Measurements from ENCODE around the gene INAVA.

The INAVA gene

GRCh38 chr1:200894712-200895442, at the start of gene INAVA:
Gene INAVA, plus strand, starts transcription at chr1:200894900. Its CDS starts 3,501 bp downstream, at chr1:200898401.
- DNase-seq, result no peak

GRCh38 chr1:200845360-200845759, 49.3 kb upstream of the INAVA start:
- DNase-seq, result no peak

- DNase-seq, result no peak
These were observed 48.3 kb upstream of the INAVA start for GRCh38 chr1:200846398-200846797.

GRCh38 chr1:200849430-200849829, 45.3 kb upstream of the INAVA start:
- no peak for DNase-seq

GRCh38 chr1:200850554-200850953, 44.1 kb upstream of the INAVA start:
- no peak for DNase-seq

GRCh38 chr1:200856716-200857357, 37.9 kb upstream of the INAVA start:
- no peak for DNase-seq

- no peak for DNase-seq
These were observed 36.9 kb upstream of the INAVA start for GRCh38 chr1:200857804-200858203.

- no peak for DNase-seq
These were observed 32.6 kb upstream of the INAVA start for GRCh38 chr1:200861937-200862647.

GRCh38 chr1:200862713-200863415, 31.8 kb upstream of the INAVA start:
- DNase-seq, result no peak

- DNase-seq, result no peak
These were observed 28.6 kb upstream of the INAVA start for GRCh38 chr1:200866116-200866515.

- DNase-seq, result no peak
These were observed 28.2 kb upstream of the INAVA start for GRCh38 chr1:200866521-200866920.

- no peak for DNase-seq
These were observed 27.5 kb upstream of the INAVA start for GRCh38 chr1:200867018-200867811.

GRCh38 chr1:200869376-200869752, 25.3 kb upstream of the INAVA start:
- no peak for DNase-seq

- no peak for DNase-seq
These were observed 24.8 kb upstream of the INAVA start for GRCh38 chr1:200869753-200870391.

GRCh38 chr1:200872446-200873115, 22.1 kb upstream of the INAVA start, which contains the start of gene GPR25:
Gene GPR25, plus strand, starts transcription at chr1:200872981. Its CDS starts 57 bp downstream, at chr1:200873038.
- DNase-seq, result no peak

GRCh38 chr1:200873116-200873670, 21.5 kb upstream of the INAVA start:
- no peak for DNase-seq

- no peak for DNase-seq
These were observed 20.9 kb upstream of the INAVA start for GRCh38 chr1:200873671-200874397.

- no peak for DNase-seq
These were observed 20.0 kb upstream of the INAVA start for GRCh38 chr1:200874694-200875093.

GRCh38 chr1:200875416-200875815, 19.3 kb upstream of the INAVA start:
- no peak for DNase-seq

- DNase-seq, result no peak
These were observed 17.7 kb upstream of the INAVA start for GRCh38 chr1:200877010-200877409.
